SKM-1 treated with dmso at 0.1 percent for 144 hours (cell line): Measurements from ENCODE around the gene TM2D3.

Source experiments
- DNase-seq: peaks from one replicate; lab custom pipeline; 2025; ENCODE audit not compliant: unreplicated experiment; lab: John Stamatoyannopoulos, UW

Gene TM2D3

GRCh38 chr15:101625980-101626379, 26.2 kb downstream of the TM2D3 start:
- DNase-seq, result no peak

- peak; percentile 51 for DNase-seq
These were observed 27.0 kb downstream of the TM2D3 start for GRCh38 chr15:101625184-101625583.

GRCh38 chr15:101623367-101624304, 28.5 kb downstream of the TM2D3 start:
- DNase-seq, result no peak

- no peak for DNase-seq
These were observed 30.2 kb downstream of the TM2D3 start for GRCh38 chr15:101621961-101622360.

- DNase-seq, result no peak
These were observed 31.5 kb downstream of the TM2D3 start for GRCh38 chr15:101620671-101621070.

GRCh38 chr15:101619615-101619865, 32.6 kb downstream of the TM2D3 start:
- no peak for DNase-seq

- DNase-seq, result no peak
These were observed 33.1 kb downstream of the TM2D3 start for GRCh38 chr15:101618851-101619614.

- DNase-seq, result no peak
These were observed 34.1 kb downstream of the TM2D3 start for GRCh38 chr15:101618076-101618475.

- DNase-seq, result no peak
These were observed 34.7 kb downstream of the TM2D3 start for GRCh38 chr15:101617390-101617965.

- DNase-seq, result no peak
These were observed 36.0 kb downstream of the TM2D3 start for GRCh38 chr15:101615986-101616848.

- DNase-seq, result no peak
These were observed 36.7 kb downstream of the TM2D3 start for GRCh38 chr15:101615414-101615985.

- no peak for DNase-seq
These were observed 37.4 kb downstream of the TM2D3 start for GRCh38 chr15:101614761-101615160.

- DNase-seq, result no peak
These were observed 38.1 kb downstream of the TM2D3 start for GRCh38 chr15:101614001-101614585.

GRCh38 chr15:101613130-101614000, 38.8 kb downstream of the TM2D3 start:
- no peak for DNase-seq

GRCh38 chr15:101612676-101613075, 39.5 kb downstream of the TM2D3 start:
- DNase-seq, result no peak

GRCh38 chr15:101611580-101612299, 40.4 kb downstream of the TM2D3 start:
- DNase-seq, result no peak

GRCh38 chr15:101611007-101611406, 41.2 kb downstream of the TM2D3 start:
- no peak for DNase-seq

- no peak for DNase-seq
These were observed 41.6 kb downstream of the TM2D3 start for GRCh38 chr15:101610611-101611000.
